OCI-LY1 (cell line): ENCODE data around the gene NT5DC1.

Experiments used
- CTCF ChIP-seq: fragments of 200-600 bp; sonication (generic), shearing (Covaris generic); IDR thresholded peaks from 2 replicates; pipeline ENCODE4 v1.5.1; 2017; ENCODE audit warnings: mild to moderate bottlenecking, antibody characterized with exemption, low read length, moderate library complexity, mixed read lengths
- EZH2 ChIP-seq: fragments of 200-600 bp; sonication (generic), shearing (Covaris generic); IDR thresholded peaks from 2 replicates; pipeline ENCODE4 v1.8.0; 2017; ENCODE audit warnings: borderline replicate concordance, mixed run types, mild to moderate bottlenecking, antibody characterized with exemption, low read length, moderate library complexity, mixed read lengths

GRCh38 chr6:116152620-116153019, 52.0 kb downstream of the NT5DC1 start:
- TF ChIP-seq CTCF (no peak), EZH2 (no peak)
